Loucy (cell line): ENCODE measurements around the gene LRRFIP1.
"Not testable (repeated sequence)": the region's sequence is repeated elsewhere in the genome, so short reads cannot be mapped to it uniquely, and the experiment has no call there.

ENCODE experiments used
- H2AFZ ChIP-seq: fragments of 200-600 bp; sonication (generic); 2 replicates; pipeline ENCODE4 v1.6.0; 2016; ENCODE audit warnings: antibody characterized with exemption, mild to moderate bottlenecking, low read length, moderate library complexity
- H3F3A ChIP-seq: fragments of 200-600 bp; 2 replicates; pipeline ENCODE4 v1.6.0; 2016; ENCODE audit warnings: antibody characterized with exemption, low read depth, mild to moderate bottlenecking
- H3K27me3 ChIP-seq: fragments of 200-600 bp; sonication (generic); 2 replicates; pipeline ENCODE4 v1.6.1; 2014; ENCODE audit warnings: low read length, mild to moderate bottlenecking; ENCODE audit not compliant: insufficient read depth, poor library complexity, severe bottlenecking
- H3K36me3 ChIP-seq: fragments of 200-600 bp; sonication (generic); 2 replicates; pipeline ENCODE4 v1.6.1; 2016; ENCODE audit warnings: low read length; ENCODE audit not compliant: insufficient read depth
- H3K4me1 ChIP-seq: fragments of 200-600 bp; sonication (generic); 2 replicates; pipeline ENCODE4 v1.5.1; 2014; ENCODE audit warnings: low read length, mild to moderate bottlenecking; ENCODE audit not compliant: insufficient read depth, poor library complexity, severe bottlenecking
- H3K4me2 ChIP-seq: fragments of 200-600 bp; sonication (generic); 2 replicates; pipeline ENCODE4 v1.6.0; 2014; ENCODE audit warnings: antibody characterized with exemption, low read length, low read depth, mild to moderate bottlenecking; ENCODE audit not compliant: poor library complexity, severe bottlenecking
- H3K4me3 ChIP-seq: fragments of 200-600 bp; sonication (generic); 2 replicates; pipeline ENCODE4 v1.5.1; 2014; ENCODE audit warnings: low read length, mild to moderate bottlenecking, mixed read lengths; ENCODE audit not compliant: poor library complexity, severe bottlenecking
- H3K79me2 ChIP-seq: fragments of 200-600 bp; sonication (generic); 2 replicates; pipeline ENCODE4 v1.6.1; 2014; ENCODE audit warnings: low read length; ENCODE audit not compliant: insufficient read depth
- H3K9ac ChIP-seq: fragments of 200-600 bp; sonication (generic); 2 replicates; pipeline ENCODE4 v1.6.0; 2014; ENCODE audit warnings: mild to moderate bottlenecking, low read depth, low read length, moderate library complexity; ENCODE audit not compliant: poor library complexity, severe bottlenecking
- H3K9me2 ChIP-seq: fragments of 200-600 bp; sonication (generic); replicated peaks from 2 replicates; pipeline ENCODE4 v1.6.1; 2016; ENCODE audit warnings: low read depth, low read length, mixed read lengths
- H3K9me3 ChIP-seq: fragments of 200-600 bp; sonication (generic); 2 replicates; pipeline ENCODE4 v1.6.1; 2014; ENCODE audit warnings: mild to moderate bottlenecking, antibody characterized with exemption, low read length, low read depth; ENCODE audit not compliant: insufficient read depth
- H4K20me1 ChIP-seq: fragments of 200-600 bp; sonication (generic); 2 replicates; pipeline ENCODE4 v1.6.0; 2014; ENCODE audit warnings: antibody characterized with exemption, low read length, mild to moderate bottlenecking; ENCODE audit not compliant: insufficient read depth, poor library complexity, severe bottlenecking
- CTCF ChIP-seq: fragments of 200-600 bp; sonication (generic); conservative IDR thresholded peaks from 2 replicates; pipeline ENCODE4 v1.5.1; 2014; ENCODE audit warnings: mild to moderate bottlenecking, antibody characterized with exemption, low read length
- EZH2phosphoT487 ChIP-seq: fragments of 200-600 bp; IDR thresholded peaks from 2 replicates; pipeline ENCODE4 v1.6.1; 2018; ENCODE audit warnings: antibody characterized with exemption, mild to moderate bottlenecking, moderate library complexity, borderline replicate concordance

The LRRFIP1 gene

GRCh38 chr2:237686659-237687136 lies 59.3 kb downstream of the LRRFIP1 start:
- H3K4me2 ChIP-seq = no peak overlapping the region
- TF ChIP-seq CTCF (peak; percentile 64), EZH2phosphoT487 (no peak)
- no peaks in the 10 kb centered on the region for H3K9me2 ChIP-seq
- H3K9me3 ChIP-seq = no peaks in the 10 kb centered on the region
- no peaks in the 10 kb centered on the region for H3F3A ChIP-seq
- peaks cover 36% of the 10 kb centered on the region for H3K4me1 ChIP-seq
- H3K79me2 ChIP-seq = peaks cover 8% of the 10 kb centered on the region; the same call in 1 of the 2 replicates
- no peak overlapping the region for H2AFZ ChIP-seq
- H3K4me3 ChIP-seq = no peak overlapping the region
- no peaks in the 10 kb centered on the region for H3K27me3 ChIP-seq
- H4K20me1 ChIP-seq = no peaks in the 10 kb centered on the region
- H3K36me3 ChIP-seq = no peaks in the 10 kb centered on the region
- H3K9ac ChIP-seq = no peak overlapping the region

- no peaks in the 10 kb centered on the region for H3K36me3 ChIP-seq
- H3K27me3 ChIP-seq = no peaks in the 10 kb centered on the region
- H3K4me3 ChIP-seq = no peak overlapping the region
- H2AFZ ChIP-seq = no peak overlapping the region
- H3K9me3 ChIP-seq = no peaks in the 10 kb centered on the region
- no peaks in the 10 kb centered on the region for H3F3A ChIP-seq
- H3K4me2 ChIP-seq = no peak overlapping the region
- peaks cover 41% of the 10 kb centered on the region for H3K4me1 ChIP-seq
- peaks cover 4% of the 10 kb centered on the region for H4K20me1 ChIP-seq
- H3K79me2 ChIP-seq = peaks cover 18% of the 10 kb centered on the region
- no peaks in the 10 kb centered on the region for H3K9me2 ChIP-seq
- H3K9ac ChIP-seq = no peak overlapping the region
- TF ChIP-seq CTCF (no peak), EZH2phosphoT487 (no peak)
These were observed 60.7 kb downstream of the LRRFIP1 start for GRCh38 chr2:237688081-237688480.

GRCh38 chr2:237688541-237688940 lies 61.2 kb downstream of the LRRFIP1 start:
- H2AFZ ChIP-seq, H3K9me2 ChIP-seq, H3K4me3 ChIP-seq, H4K20me1 ChIP-seq, H3K9me3 ChIP-seq, H3K36me3 ChIP-seq, H3F3A ChIP-seq, H3K27me3 ChIP-seq: not testable (repeated sequence)
- Histone ChIP-seq H3K4me1 (peaks cover 46% of the 10 kb centered on the region), H3K4me2 (peak overlapping the region; percentile 84), H3K79me2 (peaks cover 22% of the 10 kb centered on the region), H3K9ac (peak overlapping the region; percentile 39)

- H3K9me3 ChIP-seq = no peaks in the 10 kb centered on the region
- H3K4me2 ChIP-seq = peak overlapping the region; percentile 84
- H3K27me3 ChIP-seq = no peaks in the 10 kb centered on the region
- H3K9ac ChIP-seq = peak overlapping the region; percentile 39
- peaks cover 51% of the 10 kb centered on the region for H3K4me1 ChIP-seq
- H3K79me2 ChIP-seq = peaks cover 32% of the 10 kb centered on the region
- no peaks in the 10 kb centered on the region for H3K9me2 ChIP-seq
- TF ChIP-seq EZH2phosphoT487 = no peak
- TF ChIP-seq CTCF = no peak
- H3K36me3 ChIP-seq = no peaks in the 10 kb centered on the region
- peak overlapping the region; percentile 40 for H3K4me3 ChIP-seq
- no peak overlapping the region for H2AFZ ChIP-seq
- peaks cover 14% of the 10 kb centered on the region for H4K20me1 ChIP-seq
- peaks cover 1% of the 10 kb centered on the region; the same call in 1 of the 2 replicates for H3F3A ChIP-seq
These were observed 62.1 kb downstream of the LRRFIP1 start for GRCh38 chr2:237689336-237690131.
